ENCODE measurements around the gene NDUFV3.

- TF ChIP-seq, protein P1, sequence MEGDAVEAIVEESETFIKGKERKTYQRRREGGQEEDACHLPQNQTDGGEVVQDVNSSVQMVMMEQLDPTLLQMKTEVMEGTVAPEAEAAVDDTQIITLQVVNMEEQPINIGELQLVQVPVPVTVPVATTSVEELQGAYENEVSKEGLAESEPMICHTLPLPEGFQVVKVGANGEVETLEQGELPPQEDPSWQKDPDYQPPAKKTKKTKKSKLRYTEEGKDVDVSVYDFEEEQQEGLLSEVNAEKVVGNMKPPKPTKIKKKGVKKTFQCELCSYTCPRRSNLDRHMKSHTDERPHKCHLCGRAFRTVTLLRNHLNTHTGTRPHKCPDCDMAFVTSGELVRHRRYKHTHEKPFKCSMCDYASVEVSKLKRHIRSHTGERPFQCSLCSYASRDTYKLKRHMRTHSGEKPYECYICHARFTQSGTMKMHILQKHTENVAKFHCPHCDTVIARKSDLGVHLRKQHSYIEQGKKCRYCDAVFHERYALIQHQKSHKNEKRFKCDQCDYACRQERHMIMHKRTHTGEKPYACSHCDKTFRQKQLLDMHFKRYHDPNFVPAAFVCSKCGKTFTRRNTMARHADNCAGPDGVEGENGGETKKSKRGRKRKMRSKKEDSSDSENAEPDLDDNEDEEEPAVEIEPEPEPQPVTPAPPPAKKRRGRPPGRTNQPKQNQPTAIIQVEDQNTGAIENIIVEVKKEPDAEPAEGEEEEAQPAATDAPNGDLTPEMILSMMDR (IDR thresholded peaks at IDR 0.05 in 8 of 11, conservative IDR thresholded peaks at IDR 0.05 in 3 of 11): peak in 9 of 11 experiments; percentile 19 to 69 (median 50)
- no peak for TF ChIP-seq POLR2A (IDR thresholded peaks at IDR 0.05)
Measured at GRCh38 chr21:42850866-42851391, 42.2 kb upstream of the NDUFV3 start.

Data from spleen (tissue), 7 donors.